Measurements from ENCODE around the gene WDR89. TPM values are rescaled to one million over a fixed set of nuclear protein-coding genes. Genes with fewer than 3 reads are reported as not detected.

Gene WDR89
- total RNA-seq, 1 donor from 2014 or later = 11.7 TPM

DNA sequence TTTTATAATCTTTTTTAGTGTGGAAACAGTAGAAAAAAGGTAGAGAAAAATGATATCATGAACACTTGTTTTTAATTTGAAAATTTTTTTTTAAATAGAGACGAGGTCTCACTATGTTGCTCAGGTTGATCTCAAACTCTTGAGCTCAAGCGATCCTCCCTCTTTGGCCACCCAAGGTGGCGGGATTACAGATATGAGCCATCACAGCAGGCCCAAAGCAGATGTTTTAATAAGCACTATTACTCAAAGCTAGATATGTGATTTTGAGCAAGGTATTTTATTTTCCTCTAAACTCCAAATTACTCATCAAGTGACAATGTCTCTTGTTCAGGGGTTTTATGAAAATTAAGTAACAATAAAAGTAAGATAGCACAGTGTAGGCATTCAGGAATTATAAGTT, 10.7 kb upstream of the WDR89 start:
- ATAC-seq = no peak
- no peak overlapping the region for H3K4me3 ChIP-seq
- intact Hi-C loops (cut with DNase I) = no loop called here
- TF ChIP-seq, protein P1, sequence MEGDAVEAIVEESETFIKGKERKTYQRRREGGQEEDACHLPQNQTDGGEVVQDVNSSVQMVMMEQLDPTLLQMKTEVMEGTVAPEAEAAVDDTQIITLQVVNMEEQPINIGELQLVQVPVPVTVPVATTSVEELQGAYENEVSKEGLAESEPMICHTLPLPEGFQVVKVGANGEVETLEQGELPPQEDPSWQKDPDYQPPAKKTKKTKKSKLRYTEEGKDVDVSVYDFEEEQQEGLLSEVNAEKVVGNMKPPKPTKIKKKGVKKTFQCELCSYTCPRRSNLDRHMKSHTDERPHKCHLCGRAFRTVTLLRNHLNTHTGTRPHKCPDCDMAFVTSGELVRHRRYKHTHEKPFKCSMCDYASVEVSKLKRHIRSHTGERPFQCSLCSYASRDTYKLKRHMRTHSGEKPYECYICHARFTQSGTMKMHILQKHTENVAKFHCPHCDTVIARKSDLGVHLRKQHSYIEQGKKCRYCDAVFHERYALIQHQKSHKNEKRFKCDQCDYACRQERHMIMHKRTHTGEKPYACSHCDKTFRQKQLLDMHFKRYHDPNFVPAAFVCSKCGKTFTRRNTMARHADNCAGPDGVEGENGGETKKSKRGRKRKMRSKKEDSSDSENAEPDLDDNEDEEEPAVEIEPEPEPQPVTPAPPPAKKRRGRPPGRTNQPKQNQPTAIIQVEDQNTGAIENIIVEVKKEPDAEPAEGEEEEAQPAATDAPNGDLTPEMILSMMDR (IDR thresholded peaks at IDR 0.05) = no peak
- peaks cover 14% of the 10 kb centered on the region for H3K4me1 ChIP-seq
- peaks cover 2% of the 10 kb centered on the region for H3K36me3 ChIP-seq
- H3K27ac ChIP-seq = no peak overlapping the region
- DNase-seq = no peak
- H3K27me3 ChIP-seq (ENCODE audit: low read depth) = no peaks in the 10 kb centered on the region
- no peaks in the 10 kb centered on the region for H3K9me3 ChIP-seq

DNA sequence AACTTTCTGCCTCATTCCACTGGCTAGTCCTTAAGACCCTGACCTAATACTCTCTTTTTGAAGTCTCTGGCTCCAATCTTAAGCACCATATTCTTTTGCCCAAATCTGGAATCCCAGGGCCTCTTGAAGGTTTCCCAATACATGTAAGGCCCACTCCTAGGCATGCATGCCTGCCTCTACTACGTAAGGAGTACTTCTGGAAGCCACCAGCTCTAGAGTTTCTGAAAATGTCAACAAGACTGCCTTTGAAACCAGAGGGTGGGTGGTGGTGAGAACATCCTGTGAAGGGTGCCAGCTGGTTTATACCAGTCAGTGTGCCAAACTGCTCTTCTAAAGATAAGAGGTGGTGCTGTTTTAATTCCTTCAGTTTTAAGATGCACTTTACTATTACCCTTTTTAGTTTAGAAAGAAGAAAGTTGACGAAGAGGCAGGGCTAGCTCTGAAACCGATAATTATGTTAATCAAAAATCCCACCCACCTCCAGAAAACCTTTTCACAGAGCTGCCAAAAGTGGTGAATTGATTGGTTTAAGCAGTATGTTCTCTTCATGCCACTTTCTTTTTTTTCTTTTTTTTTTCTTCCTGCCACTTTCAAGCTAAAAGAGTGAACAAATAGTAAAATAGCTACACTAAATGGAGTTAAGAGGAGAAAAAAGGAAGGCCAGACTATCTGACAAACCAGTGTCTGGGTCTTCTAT, 8.7 kb upstream of the WDR89 start:
- Histone ChIP-seq H3K36me3 (peaks cover 2% of the 10 kb centered on the region), H3K4me1 (peaks cover 11% of the 10 kb centered on the region), H3K27ac (peak overlapping the region; percentile 51), H3K27me3 (ENCODE audit: low read depth) (no peaks in the 10 kb centered on the region), H3K9me3 (no peaks in the 10 kb centered on the region), H3K4me3 (no peak overlapping the region)
- ATAC-seq (peak; percentile 96 to 99), DNase-seq (peak; percentile 49)
- TF ChIP-seq, protein P1 (IDR thresholded peaks at IDR 0.05) = no peak
- intact Hi-C loops (cut with DNase I) = no loop called here

DNA sequence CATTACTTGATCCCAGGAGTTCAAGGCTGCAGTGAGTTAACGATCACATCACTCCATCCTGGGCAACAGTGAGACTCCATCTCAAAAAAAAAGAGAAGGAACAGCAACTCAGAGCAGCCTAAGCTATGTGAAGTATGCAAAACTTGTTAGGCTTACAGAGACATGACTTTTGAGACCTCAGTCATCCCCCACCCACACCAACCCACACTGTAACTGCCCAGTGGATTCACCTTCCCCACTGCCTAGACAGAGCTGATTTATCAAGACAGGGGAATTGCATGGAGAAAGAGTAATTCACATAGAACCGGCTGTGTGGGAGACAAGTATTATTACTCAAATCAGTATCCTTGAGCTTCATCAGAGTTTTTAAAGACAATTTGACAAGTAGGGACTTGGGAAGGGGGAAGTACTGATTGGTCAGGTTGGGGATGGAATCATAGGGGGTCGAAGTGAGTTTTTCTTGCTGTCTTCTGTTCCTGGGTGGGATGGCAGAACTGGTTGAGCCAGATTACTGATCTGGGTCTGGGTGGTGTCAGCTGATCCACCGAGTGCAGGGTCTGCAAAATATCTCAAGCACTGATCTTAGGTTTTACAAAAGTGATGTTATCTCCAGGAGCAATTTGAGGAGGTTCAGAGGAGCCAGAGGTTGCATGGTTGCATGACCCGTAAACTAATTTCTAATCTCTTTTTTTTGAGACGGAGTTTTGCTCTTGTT, 6.2 kb upstream of the WDR89 start:
- intact Hi-C loops (cut with DNase I) = no loop called here
- no peak for DNase-seq
- Histone ChIP-seq H3K27ac (no peak overlapping the region), H3K4me3 (no peak overlapping the region), H3K9me3 (no peaks in the 10 kb centered on the region), H3K4me1 (peaks cover 14% of the 10 kb centered on the region), H3K36me3 (no peaks in the 10 kb centered on the region), H3K27me3 (ENCODE audit: low read depth) (no peaks in the 10 kb centered on the region)
- no peak for ATAC-seq
- TF ChIP-seq, protein P1 (IDR thresholded peaks at IDR 0.05) = no peak

DNA sequence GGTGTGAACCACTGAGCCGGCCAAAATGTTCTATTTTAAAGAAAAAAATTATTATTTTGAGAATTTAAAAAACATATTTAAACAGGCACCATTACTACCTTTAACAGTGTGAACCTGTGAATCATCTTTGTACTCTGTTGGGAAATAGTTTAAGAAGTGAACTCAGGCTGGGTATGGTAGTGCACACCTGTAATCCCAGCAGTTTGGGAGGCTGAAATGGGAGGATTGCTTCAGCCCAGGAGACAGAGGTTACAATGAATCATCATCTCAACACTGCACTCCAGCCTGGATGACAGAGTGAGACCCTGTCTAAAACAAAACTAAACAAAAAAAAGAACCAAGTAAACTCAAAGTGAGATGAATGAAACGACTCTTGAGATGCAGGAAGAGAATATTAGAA, 3.1 kb upstream of the WDR89 start:
- TF ChIP-seq, protein P1 (IDR thresholded peaks at IDR 0.05) = no peak
- Histone ChIP-seq H3K9me3 (no peaks in the 10 kb centered on the region), H3K27ac (no peak overlapping the region), H3K4me3 (no peak overlapping the region), H3K4me1 (peaks cover 24% of the 10 kb centered on the region), H3K27me3 (ENCODE audit: low read depth) (no peaks in the 10 kb centered on the region), H3K36me3 (no peaks in the 10 kb centered on the region)
- intact Hi-C loops (cut with DNase I) = no loop called here
- ATAC-seq (no peak), DNase-seq (no peak)

DNA sequence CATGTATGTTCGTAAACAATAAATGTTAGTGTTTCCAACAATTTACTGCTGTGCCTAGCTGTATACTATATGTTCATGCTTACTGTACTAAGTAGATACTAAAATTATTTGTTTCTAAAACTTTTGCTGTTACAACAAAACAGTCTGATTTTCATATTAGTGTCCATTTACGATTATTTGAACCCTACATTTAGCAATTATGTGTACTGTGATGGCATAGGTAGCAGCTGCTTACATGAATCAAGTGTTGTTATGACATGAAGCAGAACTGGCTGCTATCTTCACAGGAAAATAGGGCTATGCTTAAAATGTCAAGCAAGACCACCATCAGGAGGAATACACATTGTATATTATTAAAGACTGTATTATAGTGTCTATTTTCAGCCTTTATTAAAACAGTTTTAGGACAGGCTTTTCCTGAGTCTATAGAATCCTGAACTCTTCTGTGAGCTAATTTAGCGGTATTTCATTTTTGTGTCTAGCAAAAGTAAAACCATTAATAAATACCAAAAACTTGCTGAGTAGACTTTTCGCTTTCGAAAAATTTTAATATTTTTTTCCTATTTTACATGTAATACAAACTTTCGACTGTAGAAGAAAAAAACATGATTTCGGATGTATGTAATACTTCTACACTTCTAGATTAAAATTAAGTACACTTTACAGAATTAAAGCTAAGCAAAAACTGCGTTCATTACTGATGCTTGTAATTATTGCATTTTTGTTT, 1.1 kb upstream of the WDR89 start:
- H3K27me3 ChIP-seq (ENCODE audit: low read depth) = no peaks in the 10 kb centered on the region
- DNase-seq = no peak
- ATAC-seq = no peak
- peaks cover 24% of the 10 kb centered on the region for H3K4me1 ChIP-seq
- peak overlapping the region; percentile 94 for H3K27ac ChIP-seq
- intact Hi-C loops (cut with DNase I) = no loop called here
- H3K9me3 ChIP-seq = no peaks in the 10 kb centered on the region
- no peaks in the 10 kb centered on the region for H3K36me3 ChIP-seq
- TF ChIP-seq, protein P1 (IDR thresholded peaks at IDR 0.05) = no peak
- H3K4me3 ChIP-seq = peak overlapping the region; percentile 78
